ES-I3 (cell line): ENCODE results near the gene TEAD3.
"Not testable (repeated sequence)": the region's sequence is repeated elsewhere in the genome, so short reads cannot be mapped to it uniquely, and the experiment has no call there.

ENCODE experiments used
- H3K36me3 ChIP-seq: 2 replicates; pipeline ENCODE4 v1.6.1; 2013; ENCODE audit warnings: mild to moderate bottlenecking, low read length, control low read depth, moderate library complexity; ENCODE audit not compliant: insufficient read depth
- H3K4me1 ChIP-seq: 2 replicates; pipeline ENCODE4 v1.6.1; 2013; ENCODE audit warnings: mild to moderate bottlenecking, control low read depth, low read length; ENCODE audit not compliant: insufficient read depth
- H3K9ac ChIP-seq: 2 replicates; pipeline ENCODE4 v1.6.1; 2013; ENCODE audit warnings: low read depth, mild to moderate bottlenecking, low read length, moderate library complexity
- H3K9me3 ChIP-seq: 2 replicates; pipeline ENCODE4 v1.6.1; 2013; ENCODE audit warnings: mild to moderate bottlenecking, low read length, moderate library complexity; ENCODE audit not compliant: control insufficient read depth, insufficient read depth

The TEAD3 gene

DNA sequence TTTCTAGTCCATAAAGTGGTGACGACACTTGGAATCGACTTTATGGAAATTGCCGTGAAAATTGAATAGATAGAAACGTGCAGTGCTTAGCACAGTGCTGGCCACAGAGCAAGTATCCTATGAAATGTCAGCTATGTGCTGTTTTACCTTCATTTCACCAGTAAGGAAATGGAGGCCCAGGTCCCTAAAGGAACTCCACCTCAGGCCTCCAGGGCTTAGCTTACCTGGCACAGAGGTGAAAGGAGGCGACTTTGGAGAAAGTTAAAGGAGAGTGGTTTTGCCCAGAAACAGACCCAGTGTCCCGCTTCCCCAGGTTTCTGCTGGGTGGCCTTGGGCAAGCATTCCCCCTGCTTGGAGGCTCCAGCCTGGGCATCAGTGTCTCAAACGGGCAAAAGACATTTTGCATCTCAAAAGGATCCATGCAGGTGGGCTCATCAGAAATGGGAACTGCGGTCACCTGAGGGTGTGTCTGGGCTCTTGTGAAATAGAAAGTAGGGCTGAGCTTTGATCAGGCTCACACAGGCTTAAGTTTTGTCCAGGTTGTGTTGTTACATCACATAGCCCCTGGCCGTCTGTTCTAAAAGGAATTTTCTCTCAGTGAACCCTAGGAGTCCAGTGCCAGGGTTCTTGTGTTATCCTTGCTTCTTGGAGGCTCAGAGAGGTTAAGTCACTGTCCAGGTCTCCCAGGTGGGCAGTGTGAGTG, 22.6 kb upstream of the TEAD3 start:
- peaks cover 10% of the 10 kb centered on the region for H3K4me1 ChIP-seq
- no peaks in the 10 kb centered on the region for H3K9me3 ChIP-seq
- H3K9ac ChIP-seq, result no peak overlapping the region
- no peaks in the 10 kb centered on the region for H3K36me3 ChIP-seq

DNA sequence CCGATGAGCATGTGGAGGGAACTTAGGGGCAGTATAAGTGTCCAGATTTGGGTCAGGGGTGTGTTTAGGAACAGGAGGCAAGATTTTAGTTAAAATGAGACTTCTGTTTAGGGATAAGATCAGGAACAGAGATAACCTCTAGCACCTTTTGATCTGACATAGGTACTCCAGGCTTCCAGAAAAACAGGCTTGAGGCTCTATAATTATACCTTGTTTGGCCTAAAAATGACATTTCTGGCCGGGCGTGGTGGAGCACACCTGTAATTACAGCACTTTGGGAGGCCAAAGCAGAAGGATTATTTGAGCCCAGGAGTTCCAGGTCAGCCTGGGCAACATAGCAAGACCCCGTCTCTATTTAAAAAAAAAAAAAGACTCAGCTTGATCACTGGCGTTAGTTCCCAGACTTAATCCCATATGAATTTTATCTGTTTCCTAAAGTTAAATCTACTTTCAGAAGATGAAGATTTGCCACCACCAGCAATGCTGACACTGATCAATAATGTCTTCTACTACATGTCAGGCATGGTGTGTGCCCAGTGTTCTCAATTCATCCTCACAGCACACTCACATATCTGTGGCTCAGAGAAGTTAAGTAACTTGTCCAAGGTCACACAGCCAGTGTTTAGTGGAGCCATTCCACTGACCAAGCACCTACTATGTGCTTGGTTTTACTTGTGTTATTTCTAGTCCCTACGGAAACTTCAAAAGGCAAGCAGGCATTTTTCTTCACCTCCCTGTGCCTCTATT, 21.9 kb upstream of the TEAD3 start:
- Histone ChIP-seq H3K36me3 (no peaks in the 10 kb centered on the region), H3K9ac (no peak overlapping the region), H3K4me1 (peaks cover 10% of the 10 kb centered on the region), H3K9me3 (no peaks in the 10 kb centered on the region)

- not testable (repeated sequence) for H3K9ac ChIP-seq, H3K9me3 ChIP-seq, H3K4me1 ChIP-seq, H3K36me3 ChIP-seq
These were observed 21.1 kb upstream of the TEAD3 start for GRCh38 chr6:35517978-35518377.

- Histone ChIP-seq H3K9me3 (no peaks in the 10 kb centered on the region), H3K9ac (no peak overlapping the region), H3K4me1 (0 out of 2 replicates have a peak, but pooled peaks cover 7% of the 10 kb centered on the region), H3K36me3 (no peaks in the 10 kb centered on the region)
These were observed 19.8 kb upstream of the TEAD3 start for GRCh38 chr6:35516712-35517111.

- H3K9ac ChIP-seq, H3K36me3 ChIP-seq, H3K9me3 ChIP-seq: not testable (repeated sequence)
- H3K4me1 ChIP-seq, result peaks cover 11% of the 10 kb centered on the region; the same call in 1 of the 2 replicates
These were observed 19.1 kb upstream of the TEAD3 start for GRCh38 chr6:35515939-35516338.

DNA sequence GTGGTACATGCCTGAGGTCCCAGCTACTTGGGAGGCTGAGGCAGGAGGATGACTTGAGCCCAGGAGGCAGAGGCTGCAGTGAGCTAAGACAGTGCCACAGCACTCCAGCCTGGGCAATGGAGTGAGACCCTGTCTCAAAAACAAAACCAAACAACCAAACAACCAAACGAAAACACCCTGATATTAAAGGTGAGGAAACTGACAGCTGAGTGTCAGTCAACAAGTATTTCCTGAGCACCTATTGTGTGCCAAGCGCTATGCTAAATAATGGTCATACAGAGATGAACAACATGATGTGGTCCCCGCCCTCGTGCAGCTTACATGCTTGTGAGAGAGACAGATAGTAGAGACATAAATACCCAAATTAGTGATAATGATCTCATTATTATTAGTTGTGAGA, 17.7 kb upstream of the TEAD3 start:
- Histone ChIP-seq H3K36me3 (no peaks in the 10 kb centered on the region), H3K9me3 (no peaks in the 10 kb centered on the region), H3K9ac (no peak overlapping the region), H3K4me1 (peaks cover 12% of the 10 kb centered on the region; the same call in 1 of the 2 replicates)

- H3K36me3 ChIP-seq, result no peaks in the 10 kb centered on the region
- peak within 1 kb of the TSS; percentile 61; the same call in 1 of the 2 replicates for H3K9ac ChIP-seq
- peaks cover 18% of the 10 kb centered on the region; the same call in 1 of the 2 replicates for H3K4me1 ChIP-seq
- no peaks in the 10 kb centered on the region for H3K9me3 ChIP-seq
These were observed 15.9 kb upstream of the TEAD3 start, which contains the start of gene TULP1 for GRCh38 chr6:35512740-35513139. Gene TULP1 (minus strand): TSS chr6:35512896. CDS start chr6:35512858, 38 bp downstream.

DNA sequence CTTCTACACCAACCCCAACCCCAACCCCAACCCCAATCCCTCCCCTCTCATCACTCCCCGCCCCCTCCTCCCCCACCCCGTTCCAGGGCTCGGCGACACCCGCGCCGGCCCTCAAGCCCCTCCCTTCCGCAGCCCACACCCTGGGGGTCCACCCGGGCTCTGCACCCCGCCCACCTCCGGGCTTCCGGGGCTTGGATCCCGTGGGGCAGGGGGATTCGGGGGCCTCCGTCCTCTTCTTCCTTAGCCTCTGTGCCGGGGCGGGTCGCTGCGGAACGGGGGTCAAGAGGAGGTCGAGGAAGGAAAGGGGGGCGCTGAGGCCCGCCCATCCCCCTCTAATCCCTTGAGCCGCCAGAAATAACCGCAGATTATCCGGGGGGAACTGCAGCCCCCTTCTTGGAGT, 15.1 kb upstream of the TEAD3 start:
- no peaks in the 10 kb centered on the region for H3K36me3 ChIP-seq
- peaks cover 24% of the 10 kb centered on the region; the same call in 1 of the 2 replicates for H3K4me1 ChIP-seq
- H3K9me3 ChIP-seq, result no peaks in the 10 kb centered on the region
- H3K9ac ChIP-seq, result peak overlapping the region; percentile 48; the same call in 1 of the 2 replicates

- Histone ChIP-seq H3K9ac (peak overlapping the region; percentile 61; the same call in 1 of the 2 replicates), H3K9me3 (no peaks in the 10 kb centered on the region), H3K4me1 (peaks cover 25% of the 10 kb centered on the region; the same call in 1 of the 2 replicates)
These were observed 14.7 kb upstream of the TEAD3 start for GRCh38 chr6:35511562-35511941.

GRCh38 chr6:35510916-35511561, 14.2 kb upstream of the TEAD3 start:
- H3K36me3 ChIP-seq, result no peaks in the 10 kb centered on the region
- peak overlapping the region; percentile 61; the same call in 1 of the 2 replicates for H3K9ac ChIP-seq
- H3K4me1 ChIP-seq, result peaks cover 25% of the 10 kb centered on the region; the same call in 1 of the 2 replicates
- H3K9me3 ChIP-seq, result no peaks in the 10 kb centered on the region

More at GRCh38 chr6:35511562-35511941, 14.7 kb upstream of the TEAD3 start:
- H3K36me3 ChIP-seq, result no peaks in the 10 kb centered on the region

DNA sequence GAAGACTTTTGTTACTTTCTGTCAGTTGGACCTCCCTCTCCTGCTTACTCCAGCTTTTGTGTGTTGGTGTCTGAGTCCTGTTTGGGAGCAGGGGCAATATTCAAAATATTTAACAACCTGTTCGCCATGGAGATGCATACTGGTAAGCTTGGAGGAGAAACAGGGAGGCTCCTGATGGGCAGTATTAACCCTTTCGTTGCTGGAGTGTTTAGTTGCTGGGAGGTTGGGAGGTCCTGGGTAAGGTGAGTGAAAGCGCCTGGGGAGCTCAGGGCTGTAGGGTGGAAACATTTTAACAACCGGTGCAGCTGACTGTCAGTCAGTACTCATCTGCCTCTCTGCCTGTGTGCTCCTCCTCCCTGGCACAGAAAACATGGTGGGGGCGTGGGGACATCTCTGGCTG, 11.7 kb upstream of the TEAD3 start:
- no peaks in the 10 kb centered on the region for H3K9me3 ChIP-seq
- H3K9ac ChIP-seq, result no peak overlapping the region
- H3K36me3 ChIP-seq, result no peaks in the 10 kb centered on the region
- H3K4me1 ChIP-seq, result peaks cover 25% of the 10 kb centered on the region; the same call in 1 of the 2 replicates

DNA sequence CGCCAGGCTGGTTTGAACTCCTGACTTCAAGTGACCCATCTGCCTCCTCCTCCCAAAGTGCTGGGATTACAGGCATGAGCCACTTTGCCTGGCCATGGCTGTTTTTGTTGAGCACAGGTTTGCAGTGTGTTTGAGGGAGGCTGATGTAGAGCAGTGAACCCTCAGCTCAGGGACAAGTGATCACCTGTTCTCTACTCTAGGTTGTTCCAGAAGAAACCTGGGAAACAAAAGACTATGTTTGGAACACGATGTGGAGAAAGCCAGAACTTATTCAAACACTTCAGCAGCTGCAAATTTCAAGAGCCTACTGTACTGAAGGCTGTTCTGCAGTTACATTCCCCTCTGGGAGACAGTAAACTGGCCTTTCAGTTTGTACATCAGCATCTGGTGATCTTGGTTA, 11.1 kb upstream of the TEAD3 start:
- Histone ChIP-seq H3K4me1 (peaks cover 25% of the 10 kb centered on the region; the same call in 1 of the 2 replicates), H3K36me3 (no peaks in the 10 kb centered on the region), H3K9ac (no peak overlapping the region), H3K9me3 (no peaks in the 10 kb centered on the region)

GRCh38 chr6:35507221-35507620, 10.3 kb upstream of the TEAD3 start:
- H3K4me1 ChIP-seq, result peaks cover 25% of the 10 kb centered on the region; the same call in 1 of the 2 replicates
- H3K9me3 ChIP-seq, result no peaks in the 10 kb centered on the region
- H3K9ac ChIP-seq, result no peak overlapping the region
- H3K36me3 ChIP-seq, result no peaks in the 10 kb centered on the region

- no peaks in the 10 kb centered on the region for H3K36me3 ChIP-seq
- H3K9me3 ChIP-seq, result no peaks in the 10 kb centered on the region
- peaks cover 25% of the 10 kb centered on the region; the same call in 1 of the 2 replicates for H3K4me1 ChIP-seq
- H3K9ac ChIP-seq, result no peak overlapping the region; the same call in 1 of the 2 replicates
These were observed 9.7 kb upstream of the TEAD3 start for GRCh38 chr6:35506536-35506935.
